GM19395 (cell line): Measurements from ENCODE around the gene BEND7.
"Not testable (repeated sequence)": the region's sequence is repeated elsewhere in the genome, so short reads cannot be mapped to it uniquely, and the experiment has no call there.

Experiments
- ATAC-seq: cut with Tn5 transposase; IDR thresholded peaks from one replicate; pipeline ENCODE4 v1.9.1; 2021; ENCODE audit warnings: mild to moderate bottlenecking, moderate library complexity; ENCODE audit not compliant: unreplicated experiment

Gene BEND7

GRCh38 chr10:13425397-13425796, 103.4 kb downstream of the BEND7 start:
- ATAC-seq, result no peak

GRCh38 chr10:13422800-13423199, 106.0 kb downstream of the BEND7 start:
- no peak for ATAC-seq

GRCh38 chr10:13421382-13421917, 107.4 kb downstream of the BEND7 start:
- ATAC-seq, result no peak

- ATAC-seq, result no peak
These were observed 108.1 kb downstream of the BEND7 start for GRCh38 chr10:13420532-13421307.

GRCh38 chr10:13417459-13418126, 111.2 kb downstream of the BEND7 start:
- no peak for ATAC-seq

- ATAC-seq, result no peak
These were observed 112.1 kb downstream of the BEND7 start for GRCh38 chr10:13416760-13417159.

- ATAC-seq, result no peak
These were observed 114.0 kb downstream of the BEND7 start for GRCh38 chr10:13414855-13415254.

GRCh38 chr10:13414137-13414536, 114.7 kb downstream of the BEND7 start:
- ATAC-seq, result no peak

GRCh38 chr10:13412894-13413293, 115.9 kb downstream of the BEND7 start:
- no peak for ATAC-seq

- ATAC-seq, result no peak
These were observed 124.0 kb downstream of the BEND7 start for GRCh38 chr10:13404791-13405190.

- ATAC-seq, result no peak
These were observed 124.5 kb downstream of the BEND7 start for GRCh38 chr10:13404305-13404759.

GRCh38 chr10:13403426-13403825, 125.4 kb downstream of the BEND7 start:
- ATAC-seq, result not testable (repeated sequence)

- no peak for ATAC-seq
These were observed 126.8 kb downstream of the BEND7 start for GRCh38 chr10:13402021-13402420.

GRCh38 chr10:13401142-13401541, 127.7 kb downstream of the BEND7 start:
- no peak for ATAC-seq

GRCh38 chr10:13400196-13400965, 128.4 kb downstream of the BEND7 start:
- no peak for ATAC-seq

- ATAC-seq, result no peak
These were observed 129.1 kb downstream of the BEND7 start for GRCh38 chr10:13399752-13400151.

- no peak for ATAC-seq
These were observed 129.6 kb downstream of the BEND7 start for GRCh38 chr10:13399236-13399635.

- ATAC-seq, result no peak
These were observed 131.8 kb downstream of the BEND7 start for GRCh38 chr10:13397052-13397451.

GRCh38 chr10:13396369-13396768, 132.4 kb downstream of the BEND7 start:
- no peak for ATAC-seq

- no peak for ATAC-seq
These were observed 133.3 kb downstream of the BEND7 start for GRCh38 chr10:13395540-13395939.

GRCh38 chr10:13393640-13394039, 135.2 kb downstream of the BEND7 start:
- no peak for ATAC-seq
